Measurements from ENCODE around the gene IPO8.
"Not testable (repeated sequence)": the region's sequence is repeated elsewhere in the genome, so short reads cannot be mapped to it uniquely, and the experiment has no call there.

IPO8 gene

DNA sequence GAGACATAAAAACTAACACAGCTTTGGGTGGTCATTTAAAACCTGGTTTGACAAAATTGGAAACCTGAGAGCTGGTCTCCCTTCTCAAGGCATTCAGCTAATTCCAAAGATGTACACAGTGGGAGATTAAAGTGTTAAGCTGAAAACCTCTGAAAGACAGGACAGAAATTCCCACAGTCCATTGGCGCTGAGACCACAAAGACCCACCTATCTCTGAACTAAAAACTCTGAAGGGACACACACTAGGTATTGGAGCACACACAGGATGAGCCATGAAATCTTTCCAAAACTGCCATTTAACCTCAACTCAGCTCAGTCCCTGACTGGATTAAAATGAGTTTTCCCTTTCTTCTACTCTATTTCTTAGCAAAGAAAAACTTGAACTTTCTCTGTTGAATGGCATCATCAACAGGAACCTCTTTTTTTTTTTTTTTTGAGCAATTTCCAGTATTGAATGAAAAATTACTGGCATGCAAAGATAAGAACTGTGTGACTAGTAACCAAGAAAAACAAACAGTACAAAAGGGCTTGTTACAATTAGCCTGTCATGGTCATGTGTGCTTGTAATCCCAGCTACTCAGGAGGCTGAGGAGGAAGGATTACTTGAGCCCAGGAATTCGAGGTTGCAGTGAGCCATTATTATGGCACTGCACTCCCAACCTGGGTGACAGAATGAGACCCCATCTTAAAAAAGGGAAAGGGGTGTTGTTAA lies 82.4 kb downstream of the IPO8 start:
- no peak overlapping the region for H3K4me3 ChIP-seq (ENCODE audit: low read length)
- no peak for DNase-seq (ENCODE audit: low read depth)
- TF ChIP-seq, protein P1, sequence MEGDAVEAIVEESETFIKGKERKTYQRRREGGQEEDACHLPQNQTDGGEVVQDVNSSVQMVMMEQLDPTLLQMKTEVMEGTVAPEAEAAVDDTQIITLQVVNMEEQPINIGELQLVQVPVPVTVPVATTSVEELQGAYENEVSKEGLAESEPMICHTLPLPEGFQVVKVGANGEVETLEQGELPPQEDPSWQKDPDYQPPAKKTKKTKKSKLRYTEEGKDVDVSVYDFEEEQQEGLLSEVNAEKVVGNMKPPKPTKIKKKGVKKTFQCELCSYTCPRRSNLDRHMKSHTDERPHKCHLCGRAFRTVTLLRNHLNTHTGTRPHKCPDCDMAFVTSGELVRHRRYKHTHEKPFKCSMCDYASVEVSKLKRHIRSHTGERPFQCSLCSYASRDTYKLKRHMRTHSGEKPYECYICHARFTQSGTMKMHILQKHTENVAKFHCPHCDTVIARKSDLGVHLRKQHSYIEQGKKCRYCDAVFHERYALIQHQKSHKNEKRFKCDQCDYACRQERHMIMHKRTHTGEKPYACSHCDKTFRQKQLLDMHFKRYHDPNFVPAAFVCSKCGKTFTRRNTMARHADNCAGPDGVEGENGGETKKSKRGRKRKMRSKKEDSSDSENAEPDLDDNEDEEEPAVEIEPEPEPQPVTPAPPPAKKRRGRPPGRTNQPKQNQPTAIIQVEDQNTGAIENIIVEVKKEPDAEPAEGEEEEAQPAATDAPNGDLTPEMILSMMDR (IDR thresholded peaks at IDR 0.05; ENCODE audit: insufficient read depth, low read depth, low read length, missing control alignments): no peak

DNA sequence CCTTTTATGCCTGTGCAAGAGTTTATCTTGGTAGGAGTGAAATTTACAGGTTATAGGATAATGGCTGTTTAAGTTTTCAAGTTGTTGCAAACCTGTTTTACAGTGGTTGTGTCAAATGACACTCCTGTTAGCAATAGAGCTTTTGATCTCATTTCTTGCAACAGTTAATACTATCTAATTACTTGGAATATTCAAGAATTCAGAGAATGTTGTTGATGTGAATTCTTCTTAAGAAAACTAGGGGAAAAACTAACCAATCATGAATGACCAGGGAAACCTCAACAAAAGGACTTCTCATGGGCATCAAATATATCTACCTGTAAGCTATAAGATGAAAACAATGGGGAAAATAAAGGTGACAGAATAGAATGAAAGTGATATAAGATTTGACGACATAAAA lies 85.0 kb downstream of the IPO8 start:
- TF ChIP-seq, protein P1 (IDR thresholded peaks at IDR 0.05; ENCODE audit: insufficient read depth, low read depth, low read length, missing control alignments): no peak
- no peak for DNase-seq (ENCODE audit: low read depth)
- no peak overlapping the region for H3K4me3 ChIP-seq (ENCODE audit: low read length)

DNA sequence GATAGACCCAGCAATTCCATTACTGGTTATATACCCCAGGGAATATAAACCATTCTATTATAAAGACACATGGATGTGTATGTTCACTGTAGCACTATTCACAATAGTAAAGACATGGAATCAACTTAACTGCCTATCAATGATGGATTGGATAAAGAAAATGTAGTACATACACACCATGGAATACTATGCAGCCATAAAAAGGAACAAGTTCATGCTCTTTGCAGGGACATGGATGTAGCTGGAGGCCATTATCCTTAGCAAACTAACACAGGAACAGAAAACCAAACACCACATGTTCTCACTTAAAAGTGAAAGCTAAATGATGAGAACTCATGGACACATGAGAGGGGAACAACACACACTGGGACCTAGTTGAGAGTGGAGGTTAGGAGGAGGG lies 85.8 kb downstream of the IPO8 start:
- H3K4me3 ChIP-seq (ENCODE audit: low read length); DNase-seq (ENCODE audit: low read depth): not testable (repeated sequence)

DNA sequence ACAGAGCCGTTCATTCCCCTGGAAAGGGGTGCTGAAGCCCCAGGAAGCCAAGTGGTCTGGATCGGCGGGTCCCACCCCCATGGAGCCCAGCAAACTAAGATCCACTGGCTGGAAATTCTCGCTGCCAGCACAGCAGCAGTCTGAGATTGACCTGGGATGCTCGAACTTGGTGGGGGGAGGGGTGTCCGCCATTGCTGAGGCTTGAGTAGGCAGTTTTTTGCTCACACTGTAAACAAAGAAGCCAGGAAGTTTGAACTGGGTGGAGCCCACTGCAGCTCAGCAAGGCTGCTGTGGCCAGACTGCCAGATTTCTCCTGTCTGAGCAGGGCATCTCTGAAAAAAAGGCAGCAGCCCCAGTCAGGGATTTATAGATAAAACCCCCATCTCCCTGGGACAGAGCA lies 91.4 kb downstream of the IPO8 start:
- not testable (repeated sequence) for H3K4me3 ChIP-seq (ENCODE audit: low read length)
- peak; percentile 30 for DNase-seq (ENCODE audit: low read depth)

DNA sequence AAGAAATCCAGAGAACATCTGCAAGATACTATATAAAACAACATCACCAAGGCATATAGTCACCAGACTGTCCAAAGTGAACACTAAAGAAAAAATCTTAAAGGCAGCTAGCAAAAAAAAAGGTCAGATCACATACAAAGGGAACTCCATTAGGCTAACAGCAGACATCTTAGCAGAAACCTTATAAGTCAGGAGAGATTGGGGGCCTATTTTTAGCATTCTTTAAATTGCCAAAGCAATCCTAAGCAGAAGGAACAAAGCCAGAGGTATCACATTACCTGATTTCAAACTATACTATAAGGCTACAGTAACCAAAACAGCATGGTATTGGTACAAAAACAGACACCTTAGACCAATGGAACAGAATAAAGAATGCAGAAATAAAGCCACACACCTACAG lies 92.5 kb downstream of the IPO8 start:
- no peak overlapping the region for H3K4me3 ChIP-seq (ENCODE audit: low read length)
- TF ChIP-seq, protein P1 (IDR thresholded peaks at IDR 0.05; ENCODE audit: insufficient read depth, low read depth, low read length, missing control alignments): no peak
- DNase-seq (ENCODE audit: low read depth): no peak

DNA sequence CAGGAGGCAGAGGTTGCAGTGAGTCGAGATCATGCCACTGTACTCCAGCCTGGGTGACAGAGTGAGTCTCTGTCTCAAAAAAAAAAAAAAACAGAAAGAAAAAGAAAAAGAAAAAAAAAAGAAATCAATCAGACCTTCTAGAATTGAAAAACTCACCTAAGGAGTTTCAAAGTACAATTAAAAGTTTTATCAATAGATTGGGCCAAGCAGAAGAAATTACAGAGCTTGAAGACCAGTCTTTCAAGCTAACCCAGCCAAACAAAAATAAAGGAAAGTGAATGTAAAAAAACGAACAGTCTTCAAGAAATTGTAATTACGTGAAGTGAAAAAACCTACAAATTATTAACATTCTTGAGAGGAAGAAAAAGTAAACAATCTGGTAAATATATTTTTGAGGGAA lies 93.0 kb downstream of the IPO8 start:
- TF ChIP-seq, protein P1 (IDR thresholded peaks at IDR 0.05; ENCODE audit: insufficient read depth, low read depth, low read length, missing control alignments): no peak
- no peak for DNase-seq (ENCODE audit: low read depth)
- no peak overlapping the region for H3K4me3 ChIP-seq (ENCODE audit: low read length)

DNA sequence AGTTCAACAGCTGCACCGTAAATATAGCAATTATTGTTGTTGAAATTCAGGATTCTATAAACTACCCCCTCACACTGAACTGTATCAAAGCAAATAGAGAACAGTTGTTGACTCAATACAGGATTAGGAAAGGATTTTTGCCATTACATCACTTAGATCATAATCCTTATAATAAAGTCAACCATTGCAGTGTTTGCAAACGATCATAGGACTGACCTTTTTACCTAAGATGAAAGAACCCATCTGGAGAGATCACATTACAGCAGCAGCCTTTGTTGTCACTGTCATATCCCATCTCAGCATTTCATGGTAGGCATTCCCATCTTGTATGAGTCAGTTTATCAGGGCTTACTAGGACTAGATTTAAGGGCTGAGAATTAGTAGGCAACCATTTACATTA lies 96.1 kb downstream of the IPO8 start:
- no peak overlapping the region for H3K4me3 ChIP-seq (ENCODE audit: low read length)
- TF ChIP-seq, protein P1 (IDR thresholded peaks at IDR 0.05; ENCODE audit: insufficient read depth, low read depth, low read length, missing control alignments): no peak
- peak; percentile 11 for DNase-seq (ENCODE audit: low read depth)

DNA sequence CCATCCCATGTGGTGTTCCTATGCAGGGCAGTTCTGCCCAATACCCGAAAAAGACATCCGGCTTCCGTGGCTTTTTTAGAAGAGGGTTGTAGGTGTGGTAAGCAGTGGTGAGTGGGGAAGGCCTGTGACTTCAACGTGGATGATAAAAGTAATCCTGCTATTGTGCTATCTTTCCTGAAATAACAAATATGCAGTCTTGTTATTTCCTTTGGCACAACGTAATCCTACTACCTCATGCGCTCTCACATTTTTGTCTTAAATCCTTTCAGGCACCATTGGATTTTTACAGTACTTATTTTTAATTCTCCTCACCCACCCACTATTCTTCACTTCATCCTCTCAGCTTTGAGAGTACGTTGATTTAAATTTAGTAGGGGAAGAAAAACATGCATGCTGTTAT lies 96.8 kb downstream of the IPO8 start:
- H3K4me3 ChIP-seq (ENCODE audit: low read length): no peak overlapping the region
- DNase-seq (ENCODE audit: low read depth): no peak
- TF ChIP-seq, protein P1 (IDR thresholded peaks at IDR 0.05; ENCODE audit: insufficient read depth, low read depth, low read length, missing control alignments): no peak

Data from epithelial cell of esophagus (primary cell).